ENCODE results near the gene ASB6. TPM values are rescaled to one million over a fixed set of nuclear protein-coding genes. Genes with fewer than 3 reads are reported as not detected.
A peak's percentile ranks its signal among the peaks of the same experiment; 100 is the strongest.

ASB6 gene
- total and polyA plus RNA-seq, 2 experiments from 2014 or later = 8.8 to 19.8 TPM

GRCh38 chr9:129617167-129617566 is 24.8 kb downstream of the ASB6 start:
- peaks cover 42% of the 10 kb centered on the region for H3K27me3 ChIP-seq (ENCODE audit: insufficient read depth)
- H3K4me1 ChIP-seq (ENCODE audit: insufficient read depth) = peaks cover 9% of the 10 kb centered on the region; the same call in 1 of the 2 replicates
- Mint-ChIP-seq H3K27ac (no peak overlapping the region), H3K4me3 (no peak overlapping the region), H3K4me1 (peaks cover 14% of the 10 kb centered on the region), H3K36me3 (ENCODE audit: low read depth) (no peaks in the 10 kb centered on the region; the same call in 2 of the 3 replicates), H3K9me3 (no peaks in the 10 kb centered on the region), H3K27me3 (ENCODE audit: insufficient read depth, low read depth, poor library complexity) (peaks cover 48% of the 10 kb centered on the region)
- H3K4me2 ChIP-seq = no peak overlapping the region
- H3K79me2 ChIP-seq (replicated peaks; ENCODE audit: insufficient read depth) = no peaks in the 10 kb centered on the region
- H3K36me3 ChIP-seq (ENCODE audit: insufficient read depth) = no peaks in the 10 kb centered on the region
- 0 out of 2 replicates have a peak, but pooled peaks cover 8% of the 10 kb centered on the region for H3F3A ChIP-seq (replicated peaks; ENCODE audit: low read depth)
- ATAC-seq (peak; percentile 61), DNase-seq (ENCODE audit: low spot score) (peak; percentile 70)
- no peak overlapping the region for H3K27ac ChIP-seq (ENCODE audit: low read depth)
- TF ChIP-seq ETS1 (IDR thresholded peaks at IDR 0.05) (no peak), POLR2AphosphoS5 (IDR thresholded peaks at IDR 0.05; ENCODE audit: low read depth) (no peak), NANOG (IDR thresholded peaks at IDR 0.05; ENCODE audit: borderline replicate concordance) (no peak), EZH2phosphoT487 (IDR thresholded peaks at IDR 0.05; ENCODE audit: unreplicated experiment) (no peak), CTCF (conservative IDR thresholded peaks at IDR 0.05; ENCODE audit: low read depth in 2 of 2) (peak; percentile 75 to 86), ZNF114 (CRISPR knock-in tag; IDR thresholded peaks at IDR 0.05) (no peak), ZNF331 (CRISPR knock-in tag; IDR thresholded peaks at IDR 0.05; ENCODE audit: low read depth) (no peak)
- no peak overlapping the region for H2AFZ ChIP-seq
- H3K4me3 ChIP-seq = no peak overlapping the region
- H4K20me1 ChIP-seq (replicated peaks; ENCODE audit: insufficient read depth) = no peaks in the 10 kb centered on the region
- no peaks in the 10 kb centered on the region for H3K9me2 ChIP-seq (ENCODE audit: insufficient read depth)

GRCh38 chr9:129615407-129616285 is 26.3 kb downstream of the ASB6 start:
- peaks cover 43% of the 10 kb centered on the region for H3K27me3 Mint-ChIP-seq (ENCODE audit: insufficient read depth, low read depth, poor library complexity)
- H3K36me3 Mint-ChIP-seq (ENCODE audit: low read depth) = no peaks in the 10 kb centered on the region; the same call in 2 of the 3 replicates
- Histone ChIP-seq H3K4me3 (no peak overlapping the region), H3K4me2 (no peak overlapping the region), H3F3A (replicated peaks; ENCODE audit: low read depth) (0 out of 2 replicates have a peak, but pooled peaks cover 6% of the 10 kb centered on the region), H3K27ac (ENCODE audit: low read depth) (no peak overlapping the region), H2AFZ (no peak overlapping the region), H3K36me3 (ENCODE audit: insufficient read depth) (no peaks in the 10 kb centered on the region), H3K27me3 (ENCODE audit: insufficient read depth) (peaks cover 27% of the 10 kb centered on the region), H3K79me2 (replicated peaks; ENCODE audit: insufficient read depth) (no peaks in the 10 kb centered on the region), H4K20me1 (replicated peaks; ENCODE audit: insufficient read depth) (no peaks in the 10 kb centered on the region), H3K9me2 (ENCODE audit: insufficient read depth) (no peaks in the 10 kb centered on the region), H3K4me1 (ENCODE audit: insufficient read depth) (peaks cover 9% of the 10 kb centered on the region; the same call in 1 of the 2 replicates)
- ATAC-seq (no peak), DNase-seq (ENCODE audit: low spot score) (no peak)
- H3K27ac Mint-ChIP-seq = no peak overlapping the region
- no peaks in the 10 kb centered on the region for H3K9me3 Mint-ChIP-seq
- peaks cover 9% of the 10 kb centered on the region; the same call in 2 of the 3 replicates for H3K4me1 Mint-ChIP-seq
- no peak overlapping the region for H3K4me3 Mint-ChIP-seq
- TF ChIP-seq ETS1 (IDR thresholded peaks at IDR 0.05) = no peak
- no peak for TF ChIP-seq CTCF (conservative IDR thresholded peaks at IDR 0.05; ENCODE audit: low read depth in 2 of 2)
